Naive thymus-derived CD4-positive, alpha-beta T cell (primary cell): Measurements from ENCODE around the gene SMIM28. TPM values are rescaled to one million over a fixed set of nuclear protein-coding genes. Genes with fewer than 3 reads are reported as not detected.

Experiments used
- ATAC-seq: fragments of 150-1000 bp; cut with Tn5 transposase; 2 replicates; pipeline ENCODE4 v1.10.0; 2021; ENCODE audit warnings: mild to moderate bottlenecking, moderate library complexity
- CTCF ChIA-PET: fragments of 350-600 bp; sonication (Branson Sonifier 250); formaldehyde crosslinking; loops from one replicate; lab custom pipeline; 2021; ENCODE audit warnings: antibody characterized with exemption; lab: Charles Lee
- POLR2A ChIA-PET: fragments of 350-600 bp; sonication (Branson Sonifier 250); formaldehyde crosslinking; loops from one replicate; lab custom pipeline; 2021; ENCODE audit warnings: antibody characterized with exemption, inconsistent platforms; lab: Charles Lee
- DNase-seq, 9 donors: peaks; one replicate each; pipeline versions ENCODE4 v3.0.0 to v3.0.0-alpha.2; 2020 to 2022; ENCODE audit warnings: mixed read lengths in 1 of 9
- H3K27ac ChIP-seq: one replicate; pipeline ENCODE4 v1.7.0; 2013; ENCODE audit warnings: mild to moderate bottlenecking, low read depth, low read length, moderate library complexity
- H3K27me3 ChIP-seq, 2 donors: one replicate each; pipeline ENCODE4 v1.7.0; 2013; ENCODE audit warnings: low read length in 2 of 2, mild to moderate bottlenecking in 2 of 2, moderate library complexity in 2 of 2; ENCODE audit not compliant: control insufficient read depth in 2 of 2, insufficient read depth in 2 of 2
- H3K36me3 ChIP-seq, 3 experiments: 1 replicate in 2 of 3; 2 replicates in 1 of 3; pipeline ENCODE4 v1.7.0; 2013; ENCODE audit warnings: low read length in 3 of 3, mild to moderate bottlenecking in 3 of 3, moderate library complexity in 1 of 3; ENCODE audit not compliant: insufficient read depth in 3 of 3, control insufficient read depth in 2 of 3
- H3K4me1 ChIP-seq, 2 donors: one replicate each; pipeline ENCODE4 v1.7.0; 2013; ENCODE audit warnings: low read length in 2 of 2, mild to moderate bottlenecking in 2 of 2, moderate library complexity in 1 of 2; ENCODE audit not compliant: control insufficient read depth in 2 of 2, insufficient read depth in 2 of 2
- H3K4me3 ChIP-seq: 2 replicates; pipeline ENCODE4 v1.7.0; 2013; ENCODE audit warnings: mild to moderate bottlenecking, low read length
- H3K9me3 ChIP-seq, 3 experiments: 1 replicate in 2 of 3; 2 replicates in 1 of 3; pipeline ENCODE4 v1.7.0; 2013; ENCODE audit warnings: low read length in 3 of 3; ENCODE audit not compliant: control insufficient read depth in 2 of 3
- H3K27ac Mint-ChIP-seq, 9 donors: one replicate each; pipeline ENCODE4 v1.8.0; 2020 to 2022; ENCODE audit warnings: mixed read lengths in 9 of 9, mild to moderate bottlenecking in 8 of 9, moderate library complexity in 5 of 9, inconsistent platforms in 2 of 9
- H3K27me3 Mint-ChIP-seq, 5 donors: one replicate each; pipeline ENCODE4 v1.8.0; 2021 to 2022; ENCODE audit warnings: mixed read lengths in 5 of 5, mild to moderate bottlenecking in 1 of 5
- H3K36me3 Mint-ChIP-seq, 5 donors: one replicate each; pipeline ENCODE4 v1.8.0; 2020 to 2022; ENCODE audit warnings: mixed read lengths in 5 of 5, mild to moderate bottlenecking in 3 of 5, inconsistent platforms in 1 of 5
- H3K4me1 Mint-ChIP-seq, 7 donors: one replicate each; pipeline ENCODE4 v1.8.0; 2020 to 2022; ENCODE audit warnings: mixed read lengths in 7 of 7, mild to moderate bottlenecking in 3 of 7, inconsistent platforms in 1 of 7
- H3K4me3 Mint-ChIP-seq, 10 donors: one replicate each; pipeline ENCODE4 v1.8.0; 2020 to 2022; ENCODE audit warnings: mild to moderate bottlenecking in 10 of 10, mixed read lengths in 10 of 10, moderate library complexity in 6 of 10, inconsistent platforms in 2 of 10
- H3K9me3 Mint-ChIP-seq, 11 donors: one replicate each; pipeline ENCODE4 v1.8.0; 2020 to 2022; ENCODE audit warnings: mixed read lengths in 11 of 11, mild to moderate bottlenecking in 4 of 11, inconsistent platforms in 1 of 11, moderate library complexity in 1 of 11
- intact Hi-C, 2 donors: fragments of 100-400 bp; cut with micrococcal nuclease; formaldehyde crosslinking; loops; one replicate each; pipeline ENCODE4 v1.15.1; 2023
- polyA plus RNA-seq, 2 donors: library from polyadenylated mRNA; unstranded; fragments of 300-500 nt; fragmentation: Illumina TruSeq; gene quantifications; one replicate each; pipeline ENCODE4 v1.2.3, GENCODE V29; 2021
- total RNA-seq, 6 experiments: library from RNA in 5 of 6; stranded (reverse) in 5 of 6; gene quantifications; 1 replicate in 5 of 6; 2 replicates in 1 of 6; pipeline ENCODE4 v1.2.3 and lab custom pipeline; 2021 to 2026

The SMIM28 gene
- total and polyA plus RNA-seq, 7 experiments from 2014 or later: not detected

DNA sequence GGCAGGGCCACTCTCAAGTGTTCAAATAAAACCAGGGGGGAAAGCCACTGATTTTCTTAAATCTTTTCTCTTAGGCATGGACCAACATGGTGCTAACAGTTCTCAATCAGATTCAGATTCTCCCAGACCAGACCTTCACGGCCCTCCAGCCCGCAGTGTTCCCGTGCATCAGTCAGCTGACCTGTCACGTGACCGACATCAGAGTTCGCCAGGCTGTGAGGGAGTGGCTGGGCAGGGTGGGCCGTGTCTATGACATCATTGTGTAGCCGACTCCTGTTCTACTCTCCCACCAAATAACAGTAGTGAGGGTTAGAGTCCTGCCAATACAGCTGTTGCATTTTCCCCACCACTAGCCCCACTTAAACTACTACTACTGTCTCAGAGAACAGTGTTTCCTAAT is 41.5 kb upstream of the SMIM28 start:
- Histone ChIP-seq H3K27ac (no peak overlapping the region), H3K36me3 (no peaks in the 10 kb centered on the region), H3K4me1 (no peaks in the 10 kb centered on the region), H3K27me3 (no peaks in the 10 kb centered on the region), H3K9me3 (no peaks in the 10 kb centered on the region), H3K4me3 (no peak overlapping the region)
- intact Hi-C loops: no loop called here
- Mint-ChIP-seq H3K4me1 (no peaks in the 10 kb centered on the region), H3K4me3 (no peak overlapping the region), H3K27me3 (peaks cover 0 to 20% (median 12%) of the 10 kb centered on the region in 5 donors), H3K9me3 (no peaks in the 10 kb centered on the region), H3K27ac (no peak overlapping the region), H3K36me3 (no peaks in the 10 kb centered on the region)
- ATAC-seq (no peak), DNase-seq (no peak)
- ChIA-PET CTCF (interaction anchor here (0.7 kb wide), 1 partner anchor 81 kb away, joined by 3 read pairs; no protein-coding TSS in a partner anchor), POLR2A (no interaction called here)

GRCh38 chr6:138337076-138337475 is 40.6 kb upstream of the SMIM28 start:
- ATAC-seq: no peak
- H3K4me3 ChIP-seq: no peak overlapping the region
- no peak overlapping the region for H3K27ac ChIP-seq
- no peaks in the 10 kb centered on the region for H3K36me3 Mint-ChIP-seq
- no peaks in the 10 kb centered on the region for H3K4me1 ChIP-seq
- H3K9me3 ChIP-seq: no peaks in the 10 kb centered on the region
- no peaks in the 10 kb centered on the region for H3K36me3 ChIP-seq
- DNase-seq: no peak
- H3K9me3 Mint-ChIP-seq: no peaks in the 10 kb centered on the region
- H3K4me1 Mint-ChIP-seq: no peaks in the 10 kb centered on the region
- no peaks in the 10 kb centered on the region for H3K27me3 ChIP-seq
- intact Hi-C loops: no loop called here
- no peak overlapping the region for H3K4me3 Mint-ChIP-seq
- no peak overlapping the region for H3K27ac Mint-ChIP-seq
- POLR2A ChIA-PET: no interaction called here
- peaks cover 0 to 25% (median 12%) of the 10 kb centered on the region in 5 donors for H3K27me3 Mint-ChIP-seq
- CTCF ChIA-PET: no interaction called here

- Mint-ChIP-seq H3K27me3 (peaks cover 0 to 25% (median 22%) of the 10 kb centered on the region in 5 donors), H3K36me3 (no peaks in the 10 kb centered on the region), H3K27ac (no peak overlapping the region), H3K9me3 (no peaks in the 10 kb centered on the region), H3K4me3 (no peak overlapping the region), H3K4me1 (no peaks in the 10 kb centered on the region)
- H3K4me3 ChIP-seq: no peak overlapping the region
- no peaks in the 10 kb centered on the region for H3K4me1 ChIP-seq
- H3K27me3 ChIP-seq: no peaks in the 10 kb centered on the region
- ChIA-PET CTCF (no interaction called here), POLR2A (no interaction called here)
- DNase-seq: no peak
- intact Hi-C loops: no loop called here
- no peak for ATAC-seq
- no peaks in the 10 kb centered on the region for H3K36me3 ChIP-seq
- no peaks in the 10 kb centered on the region for H3K9me3 ChIP-seq
- no peak overlapping the region for H3K27ac ChIP-seq
These were observed 38.7 kb upstream of the SMIM28 start for GRCh38 chr6:138339024-138339423.

DNA sequence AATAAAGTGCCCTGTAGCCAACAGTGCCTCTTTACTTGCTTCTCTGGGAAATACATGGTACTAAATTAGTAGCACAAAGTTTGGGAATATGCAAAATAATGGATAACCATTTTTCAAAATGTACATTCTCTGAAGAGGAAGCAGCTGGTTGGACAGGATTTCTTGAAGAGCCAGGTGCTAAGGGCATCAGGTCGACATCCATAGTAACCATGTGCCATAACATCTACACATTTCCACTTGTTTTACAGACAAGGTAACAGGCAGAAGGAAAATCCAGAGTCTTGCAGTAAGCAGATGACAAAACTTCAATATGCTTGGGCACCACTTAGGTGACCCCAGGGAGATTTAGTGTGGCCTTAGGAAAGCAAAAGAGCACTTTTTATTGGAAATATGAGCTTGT is 36.5 kb upstream of the SMIM28 start:
- H3K36me3 Mint-ChIP-seq: no peaks in the 10 kb centered on the region
- H3K4me1 ChIP-seq: no peaks in the 10 kb centered on the region
- no peak for DNase-seq
- no peaks in the 10 kb centered on the region for H3K36me3 ChIP-seq
- ChIA-PET POLR2A (no interaction called here), CTCF (no interaction called here)
- intact Hi-C loops: no loop called here
- H3K27ac Mint-ChIP-seq: no peak overlapping the region
- H3K9me3 Mint-ChIP-seq: no peaks in the 10 kb centered on the region
- H3K4me3 Mint-ChIP-seq: no peak overlapping the region
- H3K27me3 Mint-ChIP-seq: peaks cover 0 to 23% (median 21%) of the 10 kb centered on the region in 5 donors
- no peaks in the 10 kb centered on the region for H3K4me1 Mint-ChIP-seq
- no peaks in the 10 kb centered on the region for H3K9me3 ChIP-seq
- ATAC-seq: no peak
- H3K27ac ChIP-seq: no peak overlapping the region
- H3K4me3 ChIP-seq: no peak overlapping the region
- H3K27me3 ChIP-seq: no peaks in the 10 kb centered on the region

GRCh38 chr6:138343112-138343511 is 34.6 kb upstream of the SMIM28 start:
- no peaks in the 10 kb centered on the region for H3K36me3 Mint-ChIP-seq
- ChIA-PET POLR2A (no interaction called here), CTCF (no interaction called here)
- H3K9me3 Mint-ChIP-seq: no peaks in the 10 kb centered on the region
- ATAC-seq: no peak
- Histone ChIP-seq H3K4me3 (no peak overlapping the region), H3K27ac (no peak overlapping the region), H3K36me3 (no peaks in the 10 kb centered on the region), H3K27me3 (peaks cover 0 to 3% of the 10 kb centered on the region in 2 donors), H3K4me1 (no peaks in the 10 kb centered on the region), H3K9me3 (no peaks in the 10 kb centered on the region)
- DNase-seq: no peak
- intact Hi-C loops: no loop called here
- H3K4me3 Mint-ChIP-seq: no peak overlapping the region
- no peaks in the 10 kb centered on the region for H3K4me1 Mint-ChIP-seq
- peaks cover 5 to 31% (median 22%) of the 10 kb centered on the region in 5 donors for H3K27me3 Mint-ChIP-seq
- H3K27ac Mint-ChIP-seq: no peak overlapping the region

GRCh38 chr6:138345565-138346285 is 32.0 kb upstream of the SMIM28 start:
- no peaks in the 10 kb centered on the region for H3K36me3 Mint-ChIP-seq
- no peak overlapping the region for H3K4me3 ChIP-seq
- H3K4me1 Mint-ChIP-seq: no peaks in the 10 kb centered on the region
- peaks cover 6 to 40% (median 21%) of the 10 kb centered on the region in 5 donors for H3K27me3 Mint-ChIP-seq
- H3K27me3 ChIP-seq: peaks cover 0 to 3% of the 10 kb centered on the region in 2 donors
- POLR2A ChIA-PET: no interaction called here
- DNase-seq (no peak), ATAC-seq (no peak)
- H3K9me3 ChIP-seq: no peaks in the 10 kb centered on the region
- no peak overlapping the region for H3K4me3 Mint-ChIP-seq
- no peak overlapping the region for H3K27ac ChIP-seq
- H3K4me1 ChIP-seq: no peaks in the 10 kb centered on the region
- H3K27ac Mint-ChIP-seq: no peak overlapping the region
- CTCF ChIA-PET: interaction anchor here (0.6 kb wide), 1 partner anchor 83 kb away, joined by 4 read pairs; no protein-coding TSS in a partner anchor
- intact Hi-C loops: no loop called here
- no peaks in the 10 kb centered on the region for H3K9me3 Mint-ChIP-seq
- no peaks in the 10 kb centered on the region for H3K36me3 ChIP-seq
